Common myeloid progenitor, CD34-positive (primary cell): ENCODE measurements around the gene FNDC3A.

ENCODE experiments used
- CTCF ChIA-PET: fragments of 350-600 bp; sonication (Branson Sonifier 250); formaldehyde crosslinking; loops from one replicate; lab custom pipeline; 2021; ENCODE audit warnings: antibody characterized with exemption; lab: Charles Lee
- POLR2A ChIA-PET: fragments of 350-600 bp; sonication (Branson Sonifier 250); formaldehyde crosslinking; loops from one replicate; lab custom pipeline; 2021; ENCODE audit warnings: antibody characterized with exemption; lab: Charles Lee
- DNase-seq, 3 donors: peaks; one replicate each; pipeline versions ENCODE4 v3.0.0 to v3.0.0-alpha.2; 2013
- H3K27ac ChIP-seq, 2 experiments: 1 replicate in 1 of 2; 2 replicates in 1 of 2; pipeline ENCODE4 v1.7.0; 2013; ENCODE audit warnings: inconsistent platforms in 2 of 2, low read length in 2 of 2, mild to moderate bottlenecking in 2 of 2, low read depth in 1 of 2, moderate library complexity in 1 of 2; ENCODE audit not compliant: severe bottlenecking in 2 of 2, insufficient read depth in 1 of 2, poor library complexity in 1 of 2
- H3K27me3 ChIP-seq, 5 experiments: replicated peaks in 2 of 5; 1 replicate in 3 of 5; 2 replicates in 2 of 5; pipeline versions ENCODE4 v1.6.1 to v1.7.0; 2013; ENCODE audit warnings: low read length in 4 of 5, mild to moderate bottlenecking in 2 of 5, moderate library complexity in 2 of 5, inconsistent platforms in 1 of 5; ENCODE audit not compliant: insufficient read depth in 5 of 5, control insufficient read depth in 4 of 5
- H3K36me3 ChIP-seq, 4 experiments: 1 replicate in 2 of 4; 2 replicates in 2 of 4; pipeline versions ENCODE4 v1.6.1 to v1.7.0; 2013; ENCODE audit warnings: low read length in 3 of 4, control low read depth in 1 of 4, mild to moderate bottlenecking in 1 of 4; ENCODE audit not compliant: control insufficient read depth in 4 of 4, insufficient read depth in 4 of 4
- H3K4me1 ChIP-seq, 4 experiments: 1 replicate in 3 of 4; 2 replicates in 1 of 4; pipeline versions ENCODE4 v1.6.1 to v1.7.1; 2013; ENCODE audit warnings: low read length in 3 of 4, mild to moderate bottlenecking in 3 of 4, control low read depth in 1 of 4, inconsistent platforms in 1 of 4, moderate library complexity in 1 of 4; ENCODE audit not compliant: control insufficient read depth in 4 of 4, insufficient read depth in 4 of 4; ENCODE audit errors: control extremely low read depth in 1 of 4
- H3K4me3 ChIP-seq, 7 experiments: 1 replicate in 4 of 7; 2 replicates in 3 of 7; pipeline versions ENCODE4 v1.5.1 to v1.7.0; 2013; ENCODE audit warnings: mild to moderate bottlenecking in 7 of 7, low read length in 6 of 7, moderate library complexity in 6 of 7, inconsistent platforms in 2 of 7, low read depth in 2 of 7, control low read depth in 1 of 7; ENCODE audit not compliant: insufficient read depth in 4 of 7, control insufficient read depth in 1 of 7; ENCODE audit errors: extremely low read depth in 1 of 7
- H3K9me3 ChIP-seq, 5 experiments: 1 replicate in 4 of 5; 2 replicates in 1 of 5; pipeline versions ENCODE4 v1.6.1 to v1.7.1; 2013; ENCODE audit warnings: low read length in 4 of 5, mild to moderate bottlenecking in 2 of 5, inconsistent platforms in 1 of 5, low read depth in 1 of 5, moderate library complexity in 1 of 5; ENCODE audit not compliant: control insufficient read depth in 4 of 5, insufficient read depth in 2 of 5; ENCODE audit errors: control extremely low read depth in 1 of 5
- WGBS: methylation state at CpG from one replicate; pipeline ENCODE4 v1.1.5; 2013; ENCODE audit not compliant: insufficient coverage; 5-methylcytosine and 5-hydroxymethylcytosine counted together

FNDC3A gene

DNA sequence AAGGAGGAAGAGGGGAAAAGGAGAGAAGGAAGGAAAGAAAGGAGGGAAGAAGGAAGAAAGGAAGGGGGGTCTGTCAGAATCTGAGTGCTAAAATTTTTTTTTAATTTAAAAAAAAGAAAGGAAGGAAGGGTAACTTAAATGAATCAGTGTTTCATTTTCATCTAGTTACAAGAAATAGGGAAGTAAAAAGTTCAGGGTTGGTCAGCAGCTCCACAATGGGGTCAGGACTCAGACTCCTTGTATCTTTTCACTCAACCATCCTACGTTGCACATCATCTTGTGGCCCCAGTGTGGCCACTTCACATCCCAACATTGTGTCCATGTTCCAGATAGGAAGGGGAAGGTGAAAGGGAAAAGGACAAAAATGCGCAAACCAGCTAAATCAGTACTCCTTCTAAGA, 14.3 kb upstream of the FNDC3A start:
- no peaks in the 10 kb centered on the region for H3K27me3 ChIP-seq
- WGBS = 100% methylated on average over 1 of the region's 2 CpGs
- H3K4me3 ChIP-seq = no peak overlapping the region
- ChIA-PET POLR2A (no interaction called here), CTCF (interaction anchor here (0.8 kb wide), 1 partner anchor 10 kb away, joined by 3 read pairs; no protein-coding TSS in a partner anchor)
- H3K4me1 ChIP-seq = no peaks in the 10 kb centered on the region
- no peak overlapping the region for H3K27ac ChIP-seq
- no peaks in the 10 kb centered on the region for H3K36me3 ChIP-seq
- no peaks in the 10 kb centered on the region for H3K9me3 ChIP-seq
- peak in 1 of 3 donors; percentile 20 for DNase-seq

DNA sequence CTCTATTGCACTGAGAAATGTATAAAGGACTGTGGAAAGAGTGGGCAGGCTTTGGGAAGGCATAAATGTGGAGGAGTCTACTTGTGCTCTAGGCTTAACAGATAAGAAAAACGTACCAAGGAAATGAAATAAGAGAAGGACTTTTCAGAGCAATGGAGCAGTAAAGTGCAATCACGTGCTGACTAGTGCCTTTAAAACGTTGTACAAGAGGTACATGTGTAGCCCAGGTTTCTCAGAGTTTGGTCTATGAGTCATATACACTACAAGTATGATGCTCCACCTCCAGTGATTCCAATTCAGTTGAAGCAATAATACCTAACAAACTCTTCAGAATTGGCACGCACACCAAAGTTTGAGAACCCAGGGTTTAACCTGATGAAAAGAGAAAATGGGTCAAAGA, 13.4 kb upstream of the FNDC3A start:
- POLR2A ChIA-PET = no interaction called here

DNA sequence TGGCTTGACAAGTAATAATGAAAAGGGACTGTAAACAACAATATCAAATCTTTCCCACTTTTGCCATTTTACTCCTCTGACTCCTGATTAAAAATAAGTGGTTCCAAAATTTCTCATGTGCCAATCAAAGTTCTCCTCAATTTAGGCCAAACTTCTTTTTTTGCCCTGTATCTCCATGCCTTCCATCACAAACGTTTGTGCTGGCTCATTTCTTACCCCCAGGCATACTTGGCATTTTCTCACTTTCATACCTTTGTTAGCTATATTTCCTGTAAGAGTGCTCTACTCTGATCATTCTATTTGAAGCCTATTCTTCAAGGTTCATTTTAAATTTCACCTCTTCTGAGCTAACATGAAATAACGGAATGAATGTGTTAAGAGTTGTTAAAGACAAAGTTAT, 10.0 kb upstream of the FNDC3A start:
- CTCF ChIA-PET = interaction anchor here (1.5 kb wide), 1 partner anchor 9 kb away, joined by 4 read pairs; no protein-coding TSS in a partner anchor
- no peaks in the 10 kb centered on the region for H3K27me3 ChIP-seq
- 100% methylated on average over 2 of the region's 2 CpGs for WGBS
- H3K36me3 ChIP-seq = no peaks in the 10 kb centered on the region
- no peaks in the 10 kb centered on the region for H3K4me1 ChIP-seq
- H3K4me3 ChIP-seq = no peak overlapping the region
- no peak overlapping the region for H3K27ac ChIP-seq
- POLR2A ChIA-PET = no interaction called here
- H3K9me3 ChIP-seq = no peaks in the 10 kb centered on the region
- DNase-seq = no peak

More for the DNA sequence above, 13.4 kb upstream of the FNDC3A start:
- H3K9me3 ChIP-seq = no peaks in the 10 kb centered on the region
- WGBS = 97% methylated on average over 3 of the region's 4 CpGs
- DNase-seq = no peak
- H3K27me3 ChIP-seq = no peaks in the 10 kb centered on the region
- H3K36me3 ChIP-seq = no peaks in the 10 kb centered on the region
- H3K4me3 ChIP-seq = no peak overlapping the region
- no peaks in the 10 kb centered on the region for H3K4me1 ChIP-seq
- CTCF ChIA-PET = no interaction called here
- H3K27ac ChIP-seq = no peak overlapping the region

- Histone ChIP-seq H3K27me3 (no peaks in the 10 kb centered on the region), H3K4me3 (no peak overlapping the region), H3K27ac (no peak overlapping the region), H3K36me3 (no peaks in the 10 kb centered on the region), H3K4me1 (peaks cover 0 to 4% (median 1%) of the 10 kb centered on the region in 4 experiments), H3K9me3 (peaks cover 0 to 27% (median 10%) of the 10 kb centered on the region in 5 experiments)
- WGBS = no CpG with 5 or more reads among the region's 1 CpG
- DNase-seq = no peak
- CTCF ChIA-PET = no interaction called here
- POLR2A ChIA-PET = no interaction called here
These were observed 6.0 kb upstream of the FNDC3A start for GRCh38 chr13:48969685-48970084.

DNA sequence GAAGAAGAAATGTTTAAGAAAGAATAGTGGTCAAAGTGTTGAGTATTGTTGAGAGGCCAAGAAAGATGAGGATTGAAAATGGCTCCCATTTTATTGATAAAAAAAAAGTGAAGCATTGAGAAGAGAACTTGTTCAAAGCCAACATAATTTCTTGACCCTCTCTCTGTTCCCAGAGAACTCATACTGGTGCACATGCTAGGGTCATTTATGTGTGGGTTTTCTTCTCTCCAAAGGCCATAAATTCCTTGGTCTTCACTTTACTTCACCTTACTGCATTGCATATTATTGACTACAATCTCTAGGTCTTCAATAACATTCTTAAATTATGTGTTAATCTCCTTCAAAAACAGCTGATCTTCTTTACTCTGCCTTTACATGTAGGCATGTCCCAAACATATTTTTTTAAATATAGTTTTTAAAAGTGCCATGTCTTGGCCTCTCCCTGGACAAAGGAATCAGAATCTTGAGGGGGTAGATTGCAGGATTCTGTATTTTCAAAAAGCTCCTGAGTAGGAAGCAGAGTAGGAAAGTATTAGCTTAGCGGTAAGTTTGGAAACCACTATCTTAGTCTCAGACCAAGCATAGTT, 1.8 kb upstream of the FNDC3A start:
- Histone ChIP-seq H3K36me3 (no peaks in the 10 kb centered on the region), H3K4me3 (no peak overlapping the region), H3K4me1 (peaks cover 12 to 28% (median 21%) of the 10 kb centered on the region in 4 experiments), H3K27ac (no peak overlapping the region), H3K9me3 (peaks cover 0 to 30% (median 10%) of the 10 kb centered on the region in 5 experiments), H3K27me3 (no peaks in the 10 kb centered on the region)
- no peak for DNase-seq
- ChIA-PET POLR2A (no interaction called here), CTCF (interaction anchor here (1.1 to 1.7 kb wide), 2 partner anchors 8 to 121 kb away, joined by 3 to 4 read pairs; no protein-coding TSS in a partner anchor)
- no CpG with 5 or more reads among the region's 1 CpG for WGBS

GRCh38 chr13:48975101-48975855, 434 bp upstream of the FNDC3A start:
- ChIA-PET POLR2A (interaction anchor here (0.7 to 1.1 kb wide), 3 partner anchors 88 to 123 kb away, joined by 3 to 6 read pairs (median 3); no protein-coding TSS in a partner anchor), CTCF (interaction anchor here (0.8 to 1.7 kb wide), 4 partner anchors 9 to 122 kb away, joined by 3 to 4 read pairs (median 3); no protein-coding TSS in a partner anchor)
- 0% methylated on average over 42 of the region's 50 CpGs for WGBS
- Histone ChIP-seq H3K9me3 (peaks cover 0 to 30% (median 10%) of the 10 kb centered on the region in 5 experiments), H3K4me1 (peaks cover 23 to 41% (median 32%) of the 10 kb centered on the region in 4 experiments), H3K4me3 (peak overlapping the region; percentile 76 to 100 (median 92)), H3K27ac (peak overlapping the region; percentile 94 to 97), H3K36me3 (no peaks in the 10 kb centered on the region), H3K27me3 (no peaks in the 10 kb centered on the region)
- peak; percentile 80 to 90 (median 87) for DNase-seq
